Endodermal cell (in vitro differentiated cells): ENCODE data around the gene HAX1. TPM values are rescaled to one million over a fixed set of nuclear protein-coding genes. Genes with fewer than 3 reads are reported as not detected.
A peak's percentile ranks its signal among the peaks of the same experiment; 100 is the strongest.

Experiments used
- DNase-seq: peaks from one replicate; pipeline ENCODE4 v3.0.0-alpha.2; 2017
- H3K27ac ChIP-seq: 2 replicates; pipeline ENCODE4 v1.5.1; 2013; ENCODE audit warnings: mild to moderate bottlenecking, low read depth, low read length, moderate library complexity
- H3K27me3 ChIP-seq: 2 replicates; pipeline ENCODE4 v1.6.1; 2013; ENCODE audit warnings: mild to moderate bottlenecking, low read length, moderate library complexity; ENCODE audit not compliant: insufficient read depth, control insufficient read depth, poor library complexity, severe bottlenecking
- H3K36me3 ChIP-seq: 2 replicates; pipeline ENCODE4 v1.7.0; 2013; ENCODE audit warnings: mild to moderate bottlenecking, low read length, moderate library complexity; ENCODE audit not compliant: control insufficient read depth, insufficient read depth
- H3K4me1 ChIP-seq: one replicate; pipeline ENCODE4 v1.7.0; 2013; ENCODE audit warnings: low read length; ENCODE audit not compliant: control insufficient read depth, insufficient read depth
- H3K4me3 ChIP-seq: 2 replicates; pipeline ENCODE4 v1.5.1; 2013; ENCODE audit warnings: mild to moderate bottlenecking, low read length, moderate library complexity
- H3K9ac ChIP-seq: 2 replicates; pipeline ENCODE4 v1.6.1; 2013; ENCODE audit warnings: mild to moderate bottlenecking, low read length, moderate library complexity; ENCODE audit not compliant: poor library complexity, severe bottlenecking; ENCODE audit errors: extremely low read depth
- H3K9me3 ChIP-seq: 2 replicates; pipeline ENCODE4 v1.6.1; 2013; ENCODE audit warnings: mild to moderate bottlenecking, low read length, moderate library complexity; ENCODE audit not compliant: control insufficient read depth
- H3K27ac Mint-ChIP-seq: 2 replicates; pipeline ENCODE4 v1.8.0; 2020; ENCODE audit warnings: mixed read lengths
- H3K27me3 Mint-ChIP-seq: 2 replicates; pipeline ENCODE4 v1.8.0; 2021; ENCODE audit warnings: mild to moderate bottlenecking, mixed read lengths; ENCODE audit not compliant: insufficient read depth
- H3K36me3 Mint-ChIP-seq: 2 replicates; pipeline ENCODE4 v1.8.0; 2020; ENCODE audit warnings: low read depth, mixed read lengths
- H3K4me1 Mint-ChIP-seq: 2 replicates; pipeline ENCODE4 v1.8.0; 2020; ENCODE audit warnings: mixed read lengths
- H3K4me3 Mint-ChIP-seq: 2 replicates; pipeline ENCODE4 v1.8.0; 2020; ENCODE audit warnings: mild to moderate bottlenecking, moderate library complexity, mixed read lengths
- H3K9me3 Mint-ChIP-seq: 2 replicates; pipeline ENCODE4 v1.8.0; 2020; ENCODE audit warnings: mild to moderate bottlenecking, mixed read lengths
- WGBS, 2 experiments: methylation state at CpG; one replicate each; pipeline versions ENCODE4 v1.1.5 to v1.1.7; 2013; ENCODE audit warnings: missing lambda C conversion rate in 2 of 2, mixed read lengths in 1 of 2; ENCODE audit not compliant: insufficient coverage in 1 of 2, insufficient read length in 1 of 2; 5-methylcytosine and 5-hydroxymethylcytosine counted together
- total RNA-seq, 2 donors: library from RNA; stranded (reverse); fragmentation: NEBNext Ultra II Directional in 1 of 2; extraction: Animal tissue kit (Norgen Biotek cat#: 25700) in 1 of 2; gene quantifications; 2 replicates in 1 of 2; 3 replicates in 1 of 2; pipeline ENCODE4 v1.2.1, GENCODE V29; 2021
- TF ChIP-seq, protein P1 (sequence below): fragments of 200-600 bp; sonication (generic); conservative IDR thresholded peaks from 2 replicates; pipeline ENCODE4 v1.5.0; 2021; ENCODE audit warnings: antibody characterized with exemption, mild to moderate bottlenecking

HAX1 gene
- total RNA-seq, 2 donors from 2014 or later: 55.7 to 59.4 TPM

DNA sequence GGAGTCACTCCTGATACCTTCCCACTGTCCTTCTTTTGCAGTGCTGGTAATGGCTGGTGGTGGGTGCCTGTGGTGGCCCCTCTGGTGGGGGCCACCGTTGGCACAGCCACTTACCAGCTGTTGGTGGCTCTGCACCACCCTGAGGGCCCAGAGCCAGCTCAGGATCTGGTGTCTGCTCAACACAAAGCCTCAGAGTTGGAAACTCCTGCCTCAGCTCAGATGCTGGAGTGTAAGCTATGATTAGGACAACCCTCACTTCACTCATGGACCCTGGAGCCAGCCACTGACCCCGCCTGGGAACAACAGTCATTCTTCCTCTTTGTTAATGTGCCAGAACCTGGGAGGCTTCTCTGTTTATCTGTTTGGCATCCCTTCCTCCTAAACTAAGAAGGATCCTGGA, 51.8 kb downstream of the HAX1 start:
- Mint-ChIP-seq H3K4me1 (peaks cover 21% of the 10 kb centered on the region), H3K9me3 (no peaks in the 10 kb centered on the region), H3K4me3 (peak overlapping the region; percentile 93), H3K27ac (no peak overlapping the region), H3K36me3 (no peaks in the 10 kb centered on the region), H3K27me3 (peaks cover 25% of the 10 kb centered on the region)
- no peaks in the 10 kb centered on the region for H3K4me1 ChIP-seq
- H3K36me3 ChIP-seq: no peaks in the 10 kb centered on the region
- no peaks in the 10 kb centered on the region for H3K9me3 ChIP-seq
- TF ChIP-seq, protein P1, sequence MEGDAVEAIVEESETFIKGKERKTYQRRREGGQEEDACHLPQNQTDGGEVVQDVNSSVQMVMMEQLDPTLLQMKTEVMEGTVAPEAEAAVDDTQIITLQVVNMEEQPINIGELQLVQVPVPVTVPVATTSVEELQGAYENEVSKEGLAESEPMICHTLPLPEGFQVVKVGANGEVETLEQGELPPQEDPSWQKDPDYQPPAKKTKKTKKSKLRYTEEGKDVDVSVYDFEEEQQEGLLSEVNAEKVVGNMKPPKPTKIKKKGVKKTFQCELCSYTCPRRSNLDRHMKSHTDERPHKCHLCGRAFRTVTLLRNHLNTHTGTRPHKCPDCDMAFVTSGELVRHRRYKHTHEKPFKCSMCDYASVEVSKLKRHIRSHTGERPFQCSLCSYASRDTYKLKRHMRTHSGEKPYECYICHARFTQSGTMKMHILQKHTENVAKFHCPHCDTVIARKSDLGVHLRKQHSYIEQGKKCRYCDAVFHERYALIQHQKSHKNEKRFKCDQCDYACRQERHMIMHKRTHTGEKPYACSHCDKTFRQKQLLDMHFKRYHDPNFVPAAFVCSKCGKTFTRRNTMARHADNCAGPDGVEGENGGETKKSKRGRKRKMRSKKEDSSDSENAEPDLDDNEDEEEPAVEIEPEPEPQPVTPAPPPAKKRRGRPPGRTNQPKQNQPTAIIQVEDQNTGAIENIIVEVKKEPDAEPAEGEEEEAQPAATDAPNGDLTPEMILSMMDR: no peak
- no peak for DNase-seq
- H3K4me3 ChIP-seq: peak overlapping the region; percentile 93
- WGBS, 2 experiments: 86 to 92% methylated on average over 1 to 2 of the region's 2 CpGs
- peaks cover 6% of the 10 kb centered on the region for H3K27me3 ChIP-seq
- no peak overlapping the region for H3K9ac ChIP-seq
- no peak overlapping the region for H3K27ac ChIP-seq

DNA sequence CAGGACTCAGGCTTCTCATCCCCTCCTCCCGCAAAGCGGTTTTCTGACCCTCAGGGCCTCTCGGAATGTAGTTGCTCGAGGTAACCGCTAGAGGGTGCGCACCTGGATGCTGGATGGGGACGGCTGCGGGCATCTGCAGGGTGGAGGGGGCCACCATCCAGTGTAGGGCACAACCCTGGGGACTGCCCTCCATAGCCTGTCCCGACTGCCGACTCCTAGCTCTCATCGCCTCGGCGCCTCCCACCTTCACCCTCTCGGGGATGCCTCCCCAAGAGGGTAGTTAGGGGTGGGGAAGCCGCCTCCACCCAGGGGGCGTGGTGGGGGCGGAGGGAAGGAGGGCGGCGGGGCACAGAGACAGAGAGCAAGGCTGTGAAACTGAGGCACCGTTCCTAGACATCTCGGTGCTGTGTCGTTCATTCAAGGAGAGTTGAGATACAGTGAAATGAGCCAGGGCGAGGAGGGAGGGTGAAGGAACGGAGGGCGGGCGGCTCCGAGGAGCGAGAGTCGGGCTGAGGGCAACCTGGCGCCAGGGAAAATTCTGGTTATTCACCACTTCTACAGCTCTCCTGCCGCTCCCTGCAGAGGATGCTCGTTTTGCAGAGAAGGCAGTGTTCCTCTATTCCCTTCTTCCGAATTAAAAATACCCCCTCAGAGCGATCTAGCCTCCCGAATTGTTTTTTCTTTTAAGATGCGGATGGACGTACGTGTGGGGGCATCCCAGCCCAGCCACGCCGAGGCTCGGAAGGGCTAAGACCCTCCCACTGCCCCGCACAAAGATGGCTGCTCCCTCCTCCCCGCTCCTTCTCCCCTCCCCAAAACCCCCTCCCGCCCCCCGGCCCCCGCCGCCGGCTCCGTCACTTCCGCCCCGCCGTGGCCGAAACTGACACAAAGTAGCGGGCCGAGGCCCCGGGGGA, 52.5 kb downstream of the HAX1 start, which contains the start of gene ATP8B2:
Gene ATP8B2 (plus strand): TSS at position 857 of the 914 bp plus-strand sequence. CDS start 2,617 bp downstream, outside the sequence.
- H3K27ac Mint-ChIP-seq: peak within 1 kb of the TSS; percentile 96
- peak within 1 kb of the TSS; percentile 93 for H3K4me3 Mint-ChIP-seq
- H3K9me3 Mint-ChIP-seq: no peaks in the 10 kb centered on the region
- H3K4me1 ChIP-seq: no peaks in the 10 kb centered on the region
- H3K36me3 ChIP-seq: peaks cover 2% of the 10 kb centered on the region
- TF ChIP-seq, protein P1: peak; percentile 93
- H3K27me3 ChIP-seq: peaks cover 6% of the 10 kb centered on the region
- peaks cover 28% of the 10 kb centered on the region for H3K4me1 Mint-ChIP-seq
- H3K36me3 Mint-ChIP-seq: no peaks in the 10 kb centered on the region
- 1% methylated on average over 17 to 50 of the region's 56 CpGs for WGBS, 2 experiments
- peak within 1 kb of the TSS; percentile 93 for H3K4me3 ChIP-seq
- DNase-seq: peak; percentile 96
- H3K9ac ChIP-seq: peak within 1 kb of the TSS; percentile 55
- no peaks in the 10 kb centered on the region for H3K9me3 ChIP-seq
- peaks cover 25% of the 10 kb centered on the region for H3K27me3 Mint-ChIP-seq
- peak within 1 kb of the TSS; percentile 75 for H3K27ac ChIP-seq

Other genes starting within 250 kb of the HAX1 start
- under 1 TPM; 0.07 to 0.11 TPM for gene NUP210L, start 117.6 kb upstream of the HAX1 start, total RNA-seq
- gene TPM3, start 80.5 kb upstream of the HAX1 start, total RNA-seq: 100 to 1,000 TPM; 597 to 679 TPM
- not detected for gene CFAP141, start 66.3 kb upstream of the HAX1 start, total RNA-seq
- gene UBAP2L, start 51.7 kb upstream of the HAX1 start, total RNA-seq: 100 to 1,000 TPM; 198 to 224 TPM
- not detected for gene AQP10, start 48.5 kb downstream of the HAX1 start, total RNA-seq
- gene ATP8B2, start 52.9 kb downstream of the HAX1 start, total RNA-seq: 10 to 100 TPM; 34.1 to 41.5 TPM
- gene IL6R, start 132.7 kb downstream of the HAX1 start, total RNA-seq: 1 to 10 TPM in 1 of 2 donors, under 1 TPM in 1; 0.77 to 1.0 TPM
- not detected for gene TDRD10, start 229.6 kb downstream of the HAX1 start, total RNA-seq
- under 1 TPM; 0.24 to 0.35 TPM for gene SHE, start 229.8 kb downstream of the HAX1 start, total RNA-seq